Measurements from ENCODE around the gene LASP1.

The LASP1 gene

DNA sequence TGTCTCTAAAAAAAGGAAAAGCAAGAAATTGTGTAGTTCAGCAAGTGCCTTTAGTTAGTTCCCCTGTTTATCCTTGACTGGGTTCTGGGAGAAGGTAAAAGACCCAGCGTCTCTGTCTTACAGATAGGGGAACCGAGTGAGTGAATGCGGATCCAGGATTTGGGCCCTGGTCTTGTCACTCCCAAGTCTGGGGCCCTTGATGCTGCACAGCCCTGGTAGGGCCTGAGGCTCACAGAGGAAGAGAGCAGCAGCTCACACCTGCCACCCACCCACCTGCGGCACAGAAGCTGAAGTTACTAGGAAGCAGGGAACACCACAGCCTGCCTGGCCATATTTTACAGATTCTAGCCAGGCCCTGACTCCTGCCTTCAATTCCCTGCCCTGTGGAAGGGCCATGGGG is 22.2 kb downstream of the LASP1 start:
- DNase-seq (ENCODE audit: low read depth), result no peak
- TF ChIP-seq, protein P1, sequence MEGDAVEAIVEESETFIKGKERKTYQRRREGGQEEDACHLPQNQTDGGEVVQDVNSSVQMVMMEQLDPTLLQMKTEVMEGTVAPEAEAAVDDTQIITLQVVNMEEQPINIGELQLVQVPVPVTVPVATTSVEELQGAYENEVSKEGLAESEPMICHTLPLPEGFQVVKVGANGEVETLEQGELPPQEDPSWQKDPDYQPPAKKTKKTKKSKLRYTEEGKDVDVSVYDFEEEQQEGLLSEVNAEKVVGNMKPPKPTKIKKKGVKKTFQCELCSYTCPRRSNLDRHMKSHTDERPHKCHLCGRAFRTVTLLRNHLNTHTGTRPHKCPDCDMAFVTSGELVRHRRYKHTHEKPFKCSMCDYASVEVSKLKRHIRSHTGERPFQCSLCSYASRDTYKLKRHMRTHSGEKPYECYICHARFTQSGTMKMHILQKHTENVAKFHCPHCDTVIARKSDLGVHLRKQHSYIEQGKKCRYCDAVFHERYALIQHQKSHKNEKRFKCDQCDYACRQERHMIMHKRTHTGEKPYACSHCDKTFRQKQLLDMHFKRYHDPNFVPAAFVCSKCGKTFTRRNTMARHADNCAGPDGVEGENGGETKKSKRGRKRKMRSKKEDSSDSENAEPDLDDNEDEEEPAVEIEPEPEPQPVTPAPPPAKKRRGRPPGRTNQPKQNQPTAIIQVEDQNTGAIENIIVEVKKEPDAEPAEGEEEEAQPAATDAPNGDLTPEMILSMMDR (IDR thresholded peaks at IDR 0.05; ENCODE audit: low read depth, low read length), result no peak
- TF ChIP-seq MYC (IDR thresholded peaks at IDR 0.05; ENCODE audit: low read depth, low read length) (no peak), POLR2A (IDR thresholded peaks at IDR 0.05; ENCODE audit: extremely low read depth, insufficient read length) (no peak)
- TF ChIP-seq, protein P2, sequence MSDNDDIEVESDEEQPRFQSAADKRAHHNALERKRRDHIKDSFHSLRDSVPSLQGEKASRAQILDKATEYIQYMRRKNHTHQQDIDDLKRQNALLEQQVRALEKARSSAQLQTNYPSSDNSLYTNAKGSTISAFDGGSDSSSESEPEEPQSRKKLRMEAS (IDR thresholded peaks at IDR 0.05; ENCODE audit: low read depth, low read length), result no peak
- no peak overlapping the region for H3K4me3 ChIP-seq (ENCODE audit: low read depth, low read length)

DNA sequence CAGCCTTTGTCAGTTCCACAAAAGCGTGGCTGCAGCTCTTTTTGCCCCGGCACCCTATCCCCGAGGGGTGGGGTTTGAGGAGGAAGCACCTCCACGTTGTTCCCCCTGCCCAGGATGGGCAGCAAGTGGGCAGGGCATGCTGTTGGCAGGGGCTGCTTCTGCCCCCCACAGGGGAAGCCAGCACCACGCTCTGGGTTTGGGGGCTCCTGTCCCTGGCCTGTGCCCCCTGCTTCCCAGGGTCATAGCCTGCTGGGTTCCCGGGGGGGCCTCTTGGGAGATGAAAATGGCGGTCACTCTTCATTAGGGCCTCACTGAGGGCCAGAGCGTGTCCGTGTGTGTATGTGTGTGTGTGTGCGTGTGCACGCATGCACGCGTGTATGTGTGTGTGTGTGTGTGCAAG is 22.8 kb downstream of the LASP1 start:
- DNase-seq (ENCODE audit: low read depth), result peak; percentile 40
- no peak overlapping the region for H3K4me3 ChIP-seq (ENCODE audit: low read depth, low read length)
- TF ChIP-seq, protein P2 (IDR thresholded peaks at IDR 0.05; ENCODE audit: low read depth, low read length), result no peak
- TF ChIP-seq POLR2A (IDR thresholded peaks at IDR 0.05; ENCODE audit: extremely low read depth, insufficient read length), result no peak
- TF ChIP-seq MYC (IDR thresholded peaks at IDR 0.05; ENCODE audit: low read depth, low read length), result no peak
- TF ChIP-seq, protein P1 (IDR thresholded peaks at IDR 0.05; ENCODE audit: low read depth, low read length), result no peak

DNA sequence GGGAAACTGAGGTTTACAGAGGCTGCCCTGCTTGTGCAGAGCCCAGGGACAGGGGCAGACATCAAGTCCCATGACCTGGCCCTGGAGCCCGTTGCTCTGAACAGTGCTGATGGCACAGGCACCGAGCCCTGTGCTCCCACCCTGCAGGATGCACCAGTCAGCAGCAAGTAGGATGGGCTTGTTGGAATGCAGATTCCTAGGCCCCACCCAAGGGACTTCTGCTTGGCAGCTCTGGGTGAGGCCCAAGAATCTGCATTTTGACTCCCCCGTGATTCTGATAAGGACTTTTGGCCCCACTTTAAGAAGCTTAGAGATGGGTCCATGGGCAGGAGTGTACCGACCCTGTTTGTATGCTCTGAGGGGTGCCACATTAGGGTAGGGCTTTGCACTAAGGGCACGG is 23.3 kb downstream of the LASP1 start:
- TF ChIP-seq, protein P2 (IDR thresholded peaks at IDR 0.05; ENCODE audit: low read depth, low read length), result no peak
- no peak for TF ChIP-seq MYC (IDR thresholded peaks at IDR 0.05; ENCODE audit: low read depth, low read length)
- TF ChIP-seq POLR2A (IDR thresholded peaks at IDR 0.05; ENCODE audit: extremely low read depth, insufficient read length), result no peak
- TF ChIP-seq, protein P1 (IDR thresholded peaks at IDR 0.05; ENCODE audit: low read depth, low read length), result no peak
- no peak overlapping the region for H3K4me3 ChIP-seq (ENCODE audit: low read depth, low read length)
- peak; percentile 71 for DNase-seq (ENCODE audit: low read depth)

DNA sequence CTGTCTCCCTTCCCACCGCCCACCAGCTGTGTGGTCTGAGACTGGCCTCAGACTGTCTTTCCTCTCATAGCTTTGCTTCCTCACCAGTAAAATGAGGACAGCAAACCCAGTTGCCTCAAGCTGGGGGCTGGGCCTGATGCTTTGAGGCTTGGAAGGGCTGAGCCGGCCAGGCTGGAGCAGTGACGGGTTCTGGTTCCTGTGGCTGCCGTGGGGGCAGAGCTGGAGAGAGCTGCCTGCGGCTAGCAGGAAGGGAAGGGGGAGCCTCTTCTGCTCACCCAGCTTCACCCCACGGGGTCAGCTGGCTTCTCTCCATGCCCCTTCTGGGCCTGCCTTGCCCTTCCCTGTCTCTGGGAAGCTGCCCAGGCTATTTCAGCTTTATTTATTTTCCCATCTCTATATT is 23.7 kb downstream of the LASP1 start:
- peak; percentile 94 for DNase-seq (ENCODE audit: low read depth)
- no peak overlapping the region for H3K4me3 ChIP-seq (ENCODE audit: low read depth, low read length)
- TF ChIP-seq, protein P1 (IDR thresholded peaks at IDR 0.05; ENCODE audit: low read depth, low read length), result no peak
- TF ChIP-seq POLR2A (IDR thresholded peaks at IDR 0.05; ENCODE audit: extremely low read depth, insufficient read length) (no peak), MYC (IDR thresholded peaks at IDR 0.05; ENCODE audit: low read depth, low read length) (peak; percentile 38; the same call in 1 of the 2 replicates)
- TF ChIP-seq, protein P2 (IDR thresholded peaks at IDR 0.05; ENCODE audit: low read depth, low read length), result peak; percentile 56

DNA sequence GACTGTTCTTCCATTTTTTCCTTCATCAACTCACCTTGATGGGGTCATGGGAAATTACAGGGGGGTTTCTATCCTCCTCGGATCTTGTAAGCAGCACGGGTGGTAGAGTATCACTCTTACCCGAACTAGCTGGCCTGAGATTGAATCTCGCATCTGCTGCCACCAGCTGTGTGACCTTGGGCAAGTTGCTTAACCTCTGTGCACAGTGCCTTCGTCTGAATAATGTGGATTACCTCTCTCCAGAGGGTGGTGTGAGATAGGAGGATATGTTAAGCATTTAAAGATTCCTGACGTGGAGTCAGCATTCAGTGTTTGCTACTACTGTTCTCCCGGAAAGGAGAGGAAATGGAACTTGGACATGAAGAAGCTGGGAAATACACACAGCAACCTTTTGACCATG is 24.4 kb downstream of the LASP1 start:
- H3K4me3 ChIP-seq (ENCODE audit: low read depth, low read length), result no peak overlapping the region
- peak; percentile 39 for DNase-seq (ENCODE audit: low read depth)
- TF ChIP-seq POLR2A (IDR thresholded peaks at IDR 0.05; ENCODE audit: extremely low read depth, insufficient read length) (no peak), MYC (IDR thresholded peaks at IDR 0.05; ENCODE audit: low read depth, low read length) (no peak)
- TF ChIP-seq, protein P2 (IDR thresholded peaks at IDR 0.05; ENCODE audit: low read depth, low read length), result no peak
- TF ChIP-seq, protein P1 (IDR thresholded peaks at IDR 0.05; ENCODE audit: low read depth, low read length), result no peak
